Stimulated activated naive B cell treated with anti-CD40 and anti-IgM and Interleukin-4, amounts not matched to agents 10 μg/mL and 1 μg/mL and 100 μg/mL, for 72 hours (primary cell): ENCODE measurements around the gene LILRA1.
"Not testable (repeated sequence)": the region's sequence is repeated elsewhere in the genome, so short reads cannot be mapped to it uniquely, and the experiment has no call there.

Experiments used
- ATAC-seq, 2 donors: fragments of 150-1000 bp; cut with Tn5 transposase; replicated peaks; 2 replicates each; pipeline ENCODE4 v1.10.0; 2021; ENCODE audit warnings: moderate library complexity in 1 of 2
- DNase-seq: peaks from one replicate; pipeline ENCODE4 v3.0.0; 2021
- H3K27ac Mint-ChIP-seq: one replicate; pipeline ENCODE4 v1.8.0; 2022; ENCODE audit warnings: mild to moderate bottlenecking, mixed read lengths
- H3K27me3 Mint-ChIP-seq, 2 donors: one replicate each; pipeline ENCODE4 v1.8.0; 2022; ENCODE audit warnings: mixed read lengths in 2 of 2
- H3K36me3 Mint-ChIP-seq, 2 donors: one replicate each; pipeline ENCODE4 v1.8.0; 2022; ENCODE audit warnings: mixed read lengths in 2 of 2, mild to moderate bottlenecking in 1 of 2
- H3K4me1 Mint-ChIP-seq, 2 donors: one replicate each; pipeline ENCODE4 v1.8.0; 2022; ENCODE audit warnings: mixed read lengths in 2 of 2, mild to moderate bottlenecking in 1 of 2
- H3K4me3 Mint-ChIP-seq, 2 donors: one replicate each; pipeline ENCODE4 v1.8.0; 2022; ENCODE audit warnings: mild to moderate bottlenecking in 2 of 2, mixed read lengths in 2 of 2, moderate library complexity in 1 of 2
- H3K9me3 Mint-ChIP-seq, 2 donors: one replicate each; pipeline ENCODE4 v1.8.0; 2022; ENCODE audit warnings: mixed read lengths in 2 of 2, mild to moderate bottlenecking in 1 of 2

Gene LILRA1

DNA sequence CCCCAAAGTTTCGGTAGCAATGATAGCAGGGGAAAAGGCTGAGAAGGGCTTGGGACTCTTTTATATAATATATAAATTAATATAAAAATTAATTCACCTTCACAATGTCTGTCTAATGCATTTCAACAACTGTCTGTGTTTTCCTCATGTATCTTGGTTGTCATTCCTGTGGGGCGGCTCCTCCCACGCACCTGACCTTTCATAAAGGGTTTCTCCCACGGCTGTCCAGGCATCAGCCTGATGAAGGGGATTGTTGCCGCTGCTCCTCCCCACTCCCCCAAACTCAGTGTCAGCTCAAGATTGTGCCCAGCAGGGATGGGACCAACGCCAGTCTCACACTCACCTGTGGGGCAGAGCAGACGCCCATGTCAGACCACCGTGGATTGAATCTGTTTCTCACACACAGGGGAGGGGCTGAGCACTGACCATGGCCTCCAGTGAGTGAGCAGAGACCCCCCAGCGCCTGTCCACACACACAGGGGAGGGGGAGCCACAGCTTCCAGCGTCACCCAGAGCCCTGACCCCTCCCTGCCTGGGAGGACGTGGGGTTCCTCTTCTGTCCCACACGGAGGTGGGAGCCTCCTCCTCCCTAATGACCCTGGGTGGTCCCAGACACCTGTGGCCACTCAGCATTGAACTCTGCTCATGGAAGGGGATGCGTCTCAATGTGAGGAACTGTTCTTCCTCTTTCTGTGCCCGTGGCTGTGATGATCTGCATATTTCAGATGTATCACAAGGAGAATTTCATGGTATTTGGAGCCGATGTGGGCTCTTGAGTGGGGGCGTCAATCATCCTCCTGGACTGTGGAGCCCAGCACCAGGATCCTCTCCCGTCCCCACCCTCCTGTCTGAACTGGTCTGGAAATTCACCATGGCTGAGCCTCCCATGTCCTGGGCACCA lies 21.5 kb upstream of the LILRA1 start:
- peak; percentile 56 for ATAC-seq
- H3K27me3 Mint-ChIP-seq, H3K9me3 Mint-ChIP-seq, H3K36me3 Mint-ChIP-seq, H3K27ac Mint-ChIP-seq, DNase-seq: not testable (repeated sequence)
- peak overlapping the region; percentile 62 to 69 for H3K4me3 Mint-ChIP-seq
- H3K4me1 Mint-ChIP-seq = peaks cover 33 to 52% of the 10 kb centered on the region in 2 donors

DNA sequence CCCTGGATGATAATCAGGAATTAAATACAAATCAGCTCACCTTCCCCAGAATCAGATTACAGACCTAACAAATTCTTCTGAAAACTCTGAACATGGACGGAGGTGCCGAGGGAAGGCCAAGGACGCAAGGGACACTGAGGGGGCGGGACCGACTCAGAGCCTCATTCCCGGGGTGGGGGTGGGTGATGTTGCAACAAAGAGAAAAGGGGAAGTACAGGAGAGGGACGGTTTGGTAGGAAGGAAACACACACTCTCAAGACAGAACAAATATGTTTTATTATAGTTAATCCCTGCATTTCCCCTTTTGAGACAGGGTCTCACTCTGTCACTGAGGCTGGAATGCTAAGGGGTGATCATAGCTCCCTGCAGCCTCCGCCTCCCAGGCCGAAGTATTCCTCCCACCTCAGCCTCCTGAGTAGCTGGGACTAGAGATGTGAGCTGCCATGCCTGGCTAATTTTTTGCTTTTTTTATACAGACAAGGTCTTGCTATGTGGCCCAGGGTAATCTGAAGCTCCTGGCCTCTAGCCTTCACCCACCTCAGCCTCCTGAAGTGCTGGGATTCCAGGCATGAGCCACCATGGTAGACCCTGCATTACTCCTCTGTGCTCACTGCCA lies 20.6 kb upstream of the LILRA1 start:
- Mint-ChIP-seq H3K9me3 (no peaks in the 10 kb centered on the region), H3K36me3 (peaks cover 0 to 3% of the 10 kb centered on the region in 2 donors), H3K27me3 (peaks cover 0 to 8% of the 10 kb centered on the region in 2 donors), H3K4me1 (peaks cover 31 to 46% of the 10 kb centered on the region in 2 donors), H3K4me3 (peak overlapping the region; percentile 62 to 69), H3K27ac (peak overlapping the region; percentile 87)
- no peak for DNase-seq
- ATAC-seq = peak; percentile 42 to 44

- ATAC-seq = peak; percentile 89 to 93
- no peaks in the 10 kb centered on the region for H3K9me3 Mint-ChIP-seq
- H3K36me3 Mint-ChIP-seq = peaks cover 0 to 3% of the 10 kb centered on the region in 2 donors
- H3K27ac Mint-ChIP-seq = peak within 1 kb of the TSS; percentile 92
- peaks cover 30 to 42% of the 10 kb centered on the region in 2 donors for H3K4me1 Mint-ChIP-seq
- peak within 1 kb of the TSS; percentile 62 to 69 for H3K4me3 Mint-ChIP-seq
- peak; percentile 34 for DNase-seq
- H3K27me3 Mint-ChIP-seq = peaks cover 0 to 8% of the 10 kb centered on the region in 2 donors
Measured at GRCh38 chr19:54573330-54573872, 20.0 kb upstream of the LILRA1 start, which contains the start of gene LILRA2. LILRA2 (plus strand) TSS chr19:54573790; CDS start chr19:54573879, 89 bp downstream.

GRCh38 chr19:54574051-54574450 lies 19.4 kb upstream of the LILRA1 start:
- Mint-ChIP-seq H3K27me3 (peaks cover 0 to 8% of the 10 kb centered on the region in 2 donors), H3K36me3 (peaks cover 0 to 3% of the 10 kb centered on the region in 2 donors), H3K9me3 (no peaks in the 10 kb centered on the region), H3K4me1 (peaks cover 26 to 38% of the 10 kb centered on the region in 2 donors), H3K4me3 (peak overlapping the region; percentile 29 to 62), H3K27ac (peak overlapping the region; percentile 92)
- ATAC-seq (no peak), DNase-seq (no peak)

DNA sequence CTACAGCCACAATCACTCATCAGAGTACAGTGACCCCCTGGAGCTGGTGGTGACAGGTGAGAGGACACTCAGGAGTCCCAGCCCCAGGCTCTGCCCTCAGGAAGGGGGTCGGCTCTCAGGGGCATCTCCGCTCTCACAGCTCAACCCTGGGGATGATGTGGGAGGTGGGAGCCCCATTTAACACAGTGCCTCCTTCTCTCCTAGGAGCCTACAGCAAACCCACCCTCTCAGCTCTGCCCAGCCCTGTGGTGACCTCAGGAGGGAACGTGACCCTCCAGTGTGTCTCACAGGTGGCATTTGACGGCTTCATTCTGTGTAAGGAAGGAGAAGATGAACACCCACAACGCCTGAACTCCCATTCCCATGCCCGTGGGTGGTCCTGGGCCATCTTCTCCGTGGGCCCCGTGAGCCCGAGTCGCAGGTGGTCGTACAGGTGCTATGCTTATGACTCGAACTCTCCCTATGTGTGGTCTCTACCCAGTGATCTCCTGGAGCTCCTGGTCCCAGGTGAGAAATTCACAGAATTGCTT lies 18.8 kb upstream of the LILRA1 start:
- Mint-ChIP-seq H3K4me3 (no peak overlapping the region), H3K9me3 (no peaks in the 10 kb centered on the region), H3K27ac (peak overlapping the region; percentile 71), H3K27me3 (peaks cover 0 to 8% of the 10 kb centered on the region in 2 donors), H3K36me3 (peaks cover 0 to 3% of the 10 kb centered on the region in 2 donors), H3K4me1 (peaks cover 26 to 38% of the 10 kb centered on the region in 2 donors)
- ATAC-seq = no peak
- DNase-seq = no peak

GRCh38 chr19:54575205-54575604 lies 18.2 kb upstream of the LILRA1 start:
- ATAC-seq, H3K27ac Mint-ChIP-seq, H3K4me3 Mint-ChIP-seq, H3K9me3 Mint-ChIP-seq, H3K27me3 Mint-ChIP-seq, DNase-seq, H3K36me3 Mint-ChIP-seq: not testable (repeated sequence)
- H3K4me1 Mint-ChIP-seq = peaks cover 26 to 38% of the 10 kb centered on the region in 2 donors

DNA sequence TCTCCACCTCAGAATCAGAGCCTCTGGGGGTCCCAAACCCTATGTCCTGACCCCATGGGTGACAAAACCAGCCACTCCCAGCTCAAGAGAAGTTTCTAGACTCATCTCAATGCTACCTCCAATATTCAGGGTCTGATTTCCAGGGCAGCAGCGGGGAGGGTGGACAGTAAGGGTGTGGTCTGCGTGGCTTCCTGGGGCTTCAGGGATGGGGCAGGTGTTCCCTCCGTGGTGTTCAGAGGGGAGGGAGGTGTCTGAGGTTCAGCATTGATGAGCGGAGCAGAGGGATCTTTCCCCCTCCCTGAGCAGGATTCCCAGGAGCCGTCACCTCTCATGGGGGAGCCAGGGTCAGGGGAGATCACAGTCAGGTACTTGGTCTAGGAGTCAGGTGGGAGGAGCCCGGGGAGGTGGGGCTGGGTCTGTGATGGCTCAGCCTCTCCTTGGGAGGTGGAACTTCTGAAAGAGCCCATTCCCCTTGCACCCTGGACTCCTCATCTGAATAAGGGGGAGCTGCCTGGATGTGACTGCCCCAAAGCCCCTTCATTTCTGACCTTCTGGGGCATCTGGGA lies 16.9 kb upstream of the LILRA1 start:
- H3K36me3 Mint-ChIP-seq = peaks cover 0 to 3% of the 10 kb centered on the region in 2 donors
- H3K9me3 Mint-ChIP-seq = no peaks in the 10 kb centered on the region
- no peak overlapping the region for H3K4me3 Mint-ChIP-seq
- H3K4me1 Mint-ChIP-seq = peaks cover 26 to 38% of the 10 kb centered on the region in 2 donors
- ATAC-seq = no peak
- peaks cover 0 to 8% of the 10 kb centered on the region in 2 donors for H3K27me3 Mint-ChIP-seq
- no peak for DNase-seq
- H3K27ac Mint-ChIP-seq = no peak overlapping the region

- no peak overlapping the region for H3K27ac Mint-ChIP-seq
- H3K9me3 Mint-ChIP-seq = no peaks in the 10 kb centered on the region
- DNase-seq (no peak), ATAC-seq (no peak)
- peaks cover 20 to 31% of the 10 kb centered on the region in 2 donors for H3K4me1 Mint-ChIP-seq
- H3K27me3 Mint-ChIP-seq = peaks cover 0 to 8% of the 10 kb centered on the region in 2 donors
- no peak overlapping the region for H3K4me3 Mint-ChIP-seq
- H3K36me3 Mint-ChIP-seq = peaks cover 0 to 3% of the 10 kb centered on the region in 2 donors
Measured at GRCh38 chr19:54577334-54577733, 16.1 kb upstream of the LILRA1 start.

- H3K27me3 Mint-ChIP-seq, H3K4me3 Mint-ChIP-seq, H3K9me3 Mint-ChIP-seq, DNase-seq, H3K36me3 Mint-ChIP-seq, ATAC-seq, H3K27ac Mint-ChIP-seq: not testable (repeated sequence)
- H3K4me1 Mint-ChIP-seq = peaks cover 12 to 22% of the 10 kb centered on the region in 2 donors
Measured at GRCh38 chr19:54578268-54578667, 15.2 kb upstream of the LILRA1 start.

DNA sequence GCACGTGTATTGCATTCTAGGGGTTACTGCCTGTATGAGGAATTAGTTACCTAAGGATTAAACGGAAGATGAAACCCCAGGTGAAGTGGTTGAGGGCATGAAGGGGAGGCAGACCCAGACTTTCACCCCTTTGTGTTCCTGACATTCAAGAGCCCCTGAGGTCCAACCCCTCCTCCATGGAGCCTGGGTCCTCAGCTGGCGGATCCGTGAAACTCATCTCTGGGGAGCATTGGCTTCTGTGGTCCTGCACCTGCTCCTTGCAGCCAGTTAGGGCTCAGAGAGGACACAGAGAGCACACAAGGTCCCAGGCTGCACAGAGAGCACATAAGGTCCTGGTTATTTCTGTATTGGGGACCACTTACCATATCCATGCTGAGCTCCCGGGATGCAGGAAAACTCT lies 7.0 kb upstream of the LILRA1 start:
- Mint-ChIP-seq H3K36me3 (peaks cover 5 to 6% of the 10 kb centered on the region in 2 donors), H3K27me3 (peaks cover 0 to 9% of the 10 kb centered on the region in 2 donors), H3K4me1 (peaks cover 3 to 11% of the 10 kb centered on the region in 2 donors), H3K9me3 (peaks cover 0 to 10% of the 10 kb centered on the region in 2 donors), H3K27ac (peak overlapping the region; percentile 48), H3K4me3 (no peak overlapping the region)
- DNase-seq (no peak), ATAC-seq (no peak)

GRCh38 chr19:54587026-54587425 lies 6.4 kb upstream of the LILRA1 start:
- Mint-ChIP-seq H3K4me3 (no peak overlapping the region), H3K9me3 (peaks cover 0 to 10% of the 10 kb centered on the region in 2 donors), H3K36me3 (peaks cover 5 to 6% of the 10 kb centered on the region in 2 donors), H3K4me1 (peaks cover 7 to 17% of the 10 kb centered on the region in 2 donors), H3K27me3 (peaks cover 0 to 9% of the 10 kb centered on the region in 2 donors), H3K27ac (no peak overlapping the region)
- DNase-seq = no peak
- no peak for ATAC-seq

- H3K9me3 Mint-ChIP-seq, DNase-seq, H3K36me3 Mint-ChIP-seq: not testable (repeated sequence)
- Mint-ChIP-seq H3K27ac (peak overlapping the region; percentile 65), H3K4me1 (peaks cover 27 to 43% of the 10 kb centered on the region in 2 donors), H3K27me3 (peaks cover 0 to 22% of the 10 kb centered on the region in 2 donors), H3K4me3 (peak overlapping the region; percentile 87)
- peak; percentile 57 to 63 for ATAC-seq
Measured at GRCh38 chr19:54593931-54594626, 647 bp downstream of the LILRA1 start.

DNA sequence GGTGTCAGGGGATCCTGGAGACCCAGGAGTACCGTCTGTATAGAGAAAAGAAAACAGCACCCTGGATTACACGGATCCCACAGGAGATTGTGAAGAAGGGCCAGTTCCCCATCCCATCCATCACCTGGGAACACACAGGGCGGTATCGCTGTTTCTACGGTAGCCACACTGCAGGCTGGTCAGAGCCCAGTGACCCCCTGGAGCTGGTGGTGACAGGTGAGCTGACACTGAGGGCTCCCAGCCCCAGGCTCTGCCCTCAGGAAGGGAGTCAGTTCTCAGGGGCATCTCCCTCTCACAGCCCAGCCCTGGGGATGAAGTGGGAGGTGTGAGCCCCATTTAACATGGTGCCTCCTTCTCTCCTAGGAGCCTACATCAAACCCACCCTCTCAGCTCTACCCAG lies 1.3 kb downstream of the LILRA1 start:
- Mint-ChIP-seq H3K27ac (no peak overlapping the region), H3K27me3 (peaks cover 0 to 22% of the 10 kb centered on the region in 2 donors), H3K4me1 (peaks cover 27 to 43% of the 10 kb centered on the region in 2 donors), H3K36me3 (peaks cover 0 to 3% of the 10 kb centered on the region in 2 donors), H3K9me3 (peaks cover 0 to 4% of the 10 kb centered on the region in 2 donors), H3K4me3 (no peak overlapping the region)
- no peak for ATAC-seq
- DNase-seq = no peak
